ENCODE measurements around the gene MTNR1A.

The MTNR1A gene

GRCh38 chr4:186586205-186586604 lies 30.8 kb upstream of the MTNR1A start:
- H3K4me3 ChIP-seq (ENCODE audit: low read length): no peak overlapping the region
- DNase-seq (ENCODE audit: low read depth): no peak
- TF ChIP-seq, protein P1, sequence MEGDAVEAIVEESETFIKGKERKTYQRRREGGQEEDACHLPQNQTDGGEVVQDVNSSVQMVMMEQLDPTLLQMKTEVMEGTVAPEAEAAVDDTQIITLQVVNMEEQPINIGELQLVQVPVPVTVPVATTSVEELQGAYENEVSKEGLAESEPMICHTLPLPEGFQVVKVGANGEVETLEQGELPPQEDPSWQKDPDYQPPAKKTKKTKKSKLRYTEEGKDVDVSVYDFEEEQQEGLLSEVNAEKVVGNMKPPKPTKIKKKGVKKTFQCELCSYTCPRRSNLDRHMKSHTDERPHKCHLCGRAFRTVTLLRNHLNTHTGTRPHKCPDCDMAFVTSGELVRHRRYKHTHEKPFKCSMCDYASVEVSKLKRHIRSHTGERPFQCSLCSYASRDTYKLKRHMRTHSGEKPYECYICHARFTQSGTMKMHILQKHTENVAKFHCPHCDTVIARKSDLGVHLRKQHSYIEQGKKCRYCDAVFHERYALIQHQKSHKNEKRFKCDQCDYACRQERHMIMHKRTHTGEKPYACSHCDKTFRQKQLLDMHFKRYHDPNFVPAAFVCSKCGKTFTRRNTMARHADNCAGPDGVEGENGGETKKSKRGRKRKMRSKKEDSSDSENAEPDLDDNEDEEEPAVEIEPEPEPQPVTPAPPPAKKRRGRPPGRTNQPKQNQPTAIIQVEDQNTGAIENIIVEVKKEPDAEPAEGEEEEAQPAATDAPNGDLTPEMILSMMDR (conservative IDR thresholded peaks at IDR 0.05; ENCODE audit: low read length): no peak

GRCh38 chr4:186584912-186585311 lies 29.5 kb upstream of the MTNR1A start:
- H3K4me3 ChIP-seq (ENCODE audit: low read length): no peak overlapping the region
- no peak for DNase-seq (ENCODE audit: low read depth)
- TF ChIP-seq, protein P1 (conservative IDR thresholded peaks at IDR 0.05; ENCODE audit: low read length): no peak

DNA sequence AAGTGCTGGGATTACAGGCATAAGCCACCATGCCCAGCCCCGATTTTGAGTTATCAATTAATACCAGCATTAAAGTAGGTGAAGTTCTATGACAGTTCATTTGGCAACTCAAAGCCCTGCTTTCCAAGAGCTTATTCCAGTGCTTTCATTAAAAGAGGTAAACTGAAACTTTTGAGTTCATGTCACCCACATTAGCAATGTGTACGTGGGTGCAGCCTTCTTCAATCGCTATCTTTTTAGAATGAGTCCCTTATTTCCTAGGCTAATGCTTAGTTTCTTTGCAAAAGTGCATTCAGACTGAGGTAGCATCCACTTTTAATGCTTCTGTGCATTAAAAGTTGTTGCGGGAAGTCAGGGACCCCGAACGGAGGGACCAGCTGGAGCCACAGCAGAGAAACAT lies 26.1 kb upstream of the MTNR1A start:
- TF ChIP-seq, protein P1 (conservative IDR thresholded peaks at IDR 0.05; ENCODE audit: low read length): no peak
- no peak overlapping the region for H3K4me3 ChIP-seq (ENCODE audit: low read length)
- DNase-seq (ENCODE audit: low read depth): no peak

DNA sequence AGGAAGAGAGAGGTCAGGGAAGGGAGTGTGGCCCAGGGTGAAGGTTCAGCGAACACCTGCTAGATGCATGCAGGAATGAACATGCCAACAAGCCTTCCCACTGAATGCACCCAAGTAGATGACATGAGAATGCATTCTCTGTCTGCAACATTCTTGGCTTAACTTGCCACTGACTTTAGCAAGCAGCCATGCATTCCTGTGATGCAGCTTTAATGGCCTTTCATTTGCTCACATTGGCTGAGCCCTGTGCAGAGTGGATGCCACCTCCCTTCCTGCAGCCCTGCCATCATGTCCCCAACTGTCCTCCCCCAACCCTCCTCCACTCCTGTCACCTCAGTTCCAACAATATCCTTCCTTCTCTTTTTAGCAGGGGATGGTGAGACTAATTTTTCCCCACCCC lies 25.3 kb upstream of the MTNR1A start:
- TF ChIP-seq, protein P1 (conservative IDR thresholded peaks at IDR 0.05; ENCODE audit: low read length): no peak
- no peak overlapping the region for H3K4me3 ChIP-seq (ENCODE audit: low read length)
- DNase-seq (ENCODE audit: low read depth): no peak

DNA sequence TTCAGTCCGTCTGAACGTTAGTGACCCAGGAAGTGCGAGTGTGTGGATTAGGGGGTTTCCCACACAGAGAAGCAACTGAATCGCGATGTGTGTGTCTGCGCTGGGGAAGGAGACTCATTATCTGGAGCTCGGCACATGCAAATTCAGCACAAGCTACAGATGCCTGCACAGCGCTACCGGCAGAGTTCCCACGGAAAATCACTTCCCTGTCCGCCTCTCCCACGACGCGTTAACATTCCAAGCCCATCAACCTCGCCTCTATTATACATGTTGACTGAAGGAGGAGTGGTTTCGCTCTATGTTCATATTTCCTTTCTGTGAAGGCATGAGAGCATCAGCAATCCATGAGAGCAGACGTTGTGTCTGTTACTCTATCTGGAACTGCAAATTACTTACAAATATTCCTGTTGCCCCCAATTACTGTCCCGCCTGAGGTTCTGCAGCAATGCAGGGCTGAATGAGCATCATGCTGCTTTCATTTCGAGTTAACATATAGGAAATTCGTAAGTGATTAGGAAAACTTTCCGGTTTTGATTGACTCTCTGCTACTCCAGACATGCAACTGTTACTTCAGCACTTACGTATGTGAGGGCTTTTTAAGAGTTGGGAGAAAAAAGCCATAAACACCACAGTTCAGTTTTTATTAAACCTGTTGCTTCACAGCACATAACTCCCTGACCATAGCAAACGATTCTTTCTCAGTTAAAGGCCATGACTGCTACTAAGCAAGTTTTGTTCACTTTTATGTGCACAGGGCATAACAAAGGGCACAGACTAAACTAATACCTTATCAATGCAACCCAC lies 15.0 kb upstream of the MTNR1A start:
- H3K4me3 ChIP-seq (ENCODE audit: low read length): peak overlapping the region; percentile 48
- DNase-seq (ENCODE audit: low read depth): peak; percentile 49
- TF ChIP-seq, protein P1 (conservative IDR thresholded peaks at IDR 0.05; ENCODE audit: low read length): no peak

GRCh38 chr4:186569533-186570192 lies 14.3 kb upstream of the MTNR1A start:
- TF ChIP-seq, protein P1 (conservative IDR thresholded peaks at IDR 0.05; ENCODE audit: low read length): no peak
- DNase-seq (ENCODE audit: low read depth): no peak
- no peak overlapping the region; the same call in 1 of the 2 replicates for H3K4me3 ChIP-seq (ENCODE audit: low read length)

- DNase-seq (ENCODE audit: low read depth): no peak
- H3K4me3 ChIP-seq (ENCODE audit: low read length): no peak overlapping the region
- TF ChIP-seq, protein P1 (conservative IDR thresholded peaks at IDR 0.05; ENCODE audit: low read length): no peak
Measured at GRCh38 chr4:186566068-186566467, 10.7 kb upstream of the MTNR1A start.

All from AG10803 (cell line).